OCI-M1 (cell line): ENCODE data around the gene FUT6.

Experiments
- DNase-seq: peaks from one replicate; lab custom pipeline; 2025; lab: John Stamatoyannopoulos, UW

Gene FUT6

DNA sequence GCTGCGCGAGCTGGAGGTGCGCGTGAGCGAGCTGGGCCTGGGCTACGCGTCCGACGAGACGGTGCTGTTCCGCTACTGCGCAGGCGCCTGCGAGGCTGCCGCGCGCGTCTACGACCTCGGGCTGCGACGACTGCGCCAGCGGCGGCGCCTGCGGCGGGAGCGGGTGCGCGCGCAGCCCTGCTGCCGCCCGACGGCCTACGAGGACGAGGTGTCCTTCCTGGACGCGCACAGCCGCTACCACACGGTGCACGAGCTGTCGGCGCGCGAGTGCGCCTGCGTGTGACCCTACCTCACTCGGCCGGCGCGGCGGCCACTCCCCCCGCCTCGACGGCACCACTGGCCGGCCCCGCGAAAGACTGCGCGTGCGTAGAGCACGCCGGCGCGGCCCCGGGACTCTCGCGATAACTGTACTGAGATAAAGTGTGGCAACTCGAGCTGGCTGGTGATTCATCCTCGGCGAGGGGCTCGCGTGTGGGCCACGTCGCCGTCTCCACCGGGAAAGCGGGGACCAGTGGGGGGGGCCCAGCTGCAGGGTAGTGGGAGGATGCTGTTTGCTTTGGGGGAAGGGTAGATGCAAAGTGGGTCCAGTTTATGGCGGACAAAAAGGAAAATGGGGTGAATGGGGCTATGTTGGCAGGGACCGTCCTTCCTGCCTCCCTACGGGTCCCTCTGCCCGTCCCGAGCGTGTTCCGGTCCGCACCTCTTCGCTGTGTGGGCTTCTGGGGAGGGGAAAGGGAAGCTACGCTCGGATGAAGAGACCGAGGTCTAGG is 11.4 kb downstream of the FUT6 start:
- peak; percentile 94 for DNase-seq

DNA sequence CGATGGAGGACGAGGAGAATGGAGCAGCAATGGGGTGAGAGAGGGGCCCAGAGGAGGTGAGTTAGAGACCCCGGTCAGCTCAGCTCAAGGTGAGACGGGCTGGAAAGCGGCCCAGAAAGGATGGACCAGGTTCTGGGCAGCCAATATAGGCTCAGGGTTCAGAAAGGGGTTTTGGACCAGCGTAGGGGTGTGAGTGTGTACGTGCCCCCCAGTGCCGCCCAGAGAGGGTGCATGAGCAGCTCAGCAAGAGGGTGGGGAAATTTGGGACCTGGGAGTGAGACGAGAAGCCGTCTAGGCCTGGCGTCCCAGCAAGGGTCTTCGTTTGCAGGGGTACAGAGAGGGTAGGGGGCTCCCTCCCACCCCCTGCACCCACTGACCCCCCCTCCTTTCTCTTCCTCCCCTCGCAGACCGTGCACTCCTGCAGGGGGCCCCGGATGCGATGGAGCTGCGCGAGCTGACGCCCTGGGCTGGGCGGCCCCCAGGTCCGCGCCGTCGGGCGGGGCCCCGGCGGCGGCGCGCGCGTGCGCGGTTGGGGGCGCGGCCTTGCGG is 12.1 kb downstream of the FUT6 start:
- DNase-seq: no peak

DNA sequence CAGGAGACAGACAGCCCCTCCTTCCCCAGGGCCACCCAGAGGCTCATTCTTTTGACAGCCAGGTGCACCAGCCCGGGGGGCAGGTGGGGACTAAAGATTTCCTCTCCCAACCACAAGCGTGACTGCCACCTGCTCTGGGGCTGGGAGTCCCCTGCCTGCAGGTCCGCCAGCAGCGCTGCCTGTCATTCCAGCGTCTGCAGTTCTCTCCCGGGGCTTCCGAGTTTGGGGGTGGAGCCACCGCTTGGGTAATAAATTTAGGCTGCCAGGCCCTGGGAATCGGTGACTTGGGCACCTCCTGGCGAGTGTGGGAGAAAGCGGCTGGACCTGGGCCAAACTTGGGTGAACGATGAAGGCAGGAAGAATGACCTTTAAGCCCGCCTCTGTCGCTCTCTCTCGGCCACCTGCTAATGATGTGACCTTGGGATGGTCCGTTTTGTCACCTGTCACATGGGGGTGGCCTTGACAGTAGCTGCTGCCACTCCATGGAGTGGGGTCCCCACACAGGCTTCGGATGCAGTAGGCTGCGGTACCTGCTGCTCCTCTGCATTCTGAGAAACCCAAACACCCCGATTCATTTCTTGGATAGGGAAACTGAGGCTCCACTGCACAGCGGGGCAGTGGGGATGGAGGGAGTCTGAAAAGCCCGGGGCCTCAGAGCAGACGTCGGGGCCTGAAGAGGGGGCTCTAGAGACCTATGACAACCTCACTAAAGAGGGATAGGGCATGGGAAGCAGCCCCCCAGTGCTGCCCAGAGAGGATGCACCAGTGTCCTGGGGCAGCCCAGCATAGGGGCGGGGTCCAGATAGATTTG is 12.8 kb downstream of the FUT6 start:
- DNase-seq: peak; percentile 63

DNA sequence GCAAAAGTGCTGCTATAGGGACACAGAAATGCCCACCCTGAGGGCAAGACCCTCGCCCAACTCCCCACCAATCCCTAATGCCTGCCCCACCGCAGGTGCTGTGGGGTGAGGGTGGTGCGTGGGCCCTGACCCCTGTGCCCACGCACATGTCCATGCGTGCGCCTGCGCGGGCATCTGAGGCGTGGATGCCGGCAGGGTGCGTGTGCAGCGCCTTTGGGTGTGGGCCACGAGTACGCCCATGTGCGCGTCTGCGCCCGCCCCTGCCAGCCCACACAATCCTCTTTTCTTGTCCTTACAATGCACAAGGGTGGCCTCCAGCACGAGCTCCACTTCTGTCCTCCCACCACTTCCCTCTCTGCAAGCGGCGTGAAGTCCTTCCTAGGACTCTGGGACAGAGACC is 14.3 kb downstream of the FUT6 start:
- no peak for DNase-seq

DNA sequence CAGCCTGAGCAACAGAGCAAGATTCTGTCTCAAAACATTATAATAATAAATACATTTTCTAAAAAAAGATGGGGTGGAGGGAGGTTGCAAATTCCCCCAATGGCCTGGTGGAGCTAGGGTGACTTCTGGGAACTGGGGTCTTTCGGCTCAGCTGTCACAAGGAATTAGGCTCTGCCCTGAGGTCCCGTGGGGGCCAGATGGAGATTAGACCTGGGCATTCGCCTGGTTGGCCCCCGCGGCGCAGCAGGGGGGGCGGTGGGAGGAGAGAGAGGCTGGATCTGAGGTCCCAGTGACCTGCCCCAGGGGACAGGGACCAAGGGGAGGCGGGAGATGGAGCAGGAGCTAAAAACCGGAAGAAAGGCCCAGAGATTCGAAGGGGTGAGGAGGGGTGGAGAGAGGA is 14.8 kb downstream of the FUT6 start:
- DNase-seq: no peak

DNA sequence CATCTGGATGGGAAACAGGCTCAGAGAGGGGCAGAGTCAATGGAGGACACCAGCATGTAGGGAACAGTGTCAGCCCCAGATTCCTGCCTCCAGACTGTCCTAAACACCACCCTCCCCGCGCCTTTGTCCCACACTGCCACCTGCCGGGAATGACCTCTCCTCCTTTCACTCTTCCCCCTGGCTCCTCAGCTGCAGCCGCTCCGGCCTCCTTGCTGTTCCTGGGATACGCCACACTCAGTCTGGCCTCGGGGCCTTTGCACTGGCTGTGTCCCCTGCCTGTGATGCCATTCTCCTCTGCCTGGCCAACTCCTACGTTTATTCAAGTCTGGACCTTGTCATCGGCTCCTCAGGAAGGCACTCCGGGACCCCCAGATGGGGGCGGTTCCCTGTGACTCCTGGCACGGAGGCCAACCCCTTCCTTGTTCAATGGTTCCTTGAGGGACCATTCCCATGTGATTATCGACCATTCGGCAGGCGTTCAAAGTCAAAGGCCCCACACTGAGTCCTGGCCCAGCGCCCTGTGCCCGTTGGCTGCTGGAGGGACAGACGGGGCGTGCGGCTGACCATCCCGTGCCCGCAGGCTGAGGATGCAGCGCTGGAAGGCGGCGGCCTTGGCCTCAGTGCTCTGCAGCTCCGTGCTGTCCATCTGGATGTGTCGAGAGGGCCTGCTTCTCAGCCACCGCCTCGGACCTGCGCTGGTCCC is 15.8 kb downstream of the FUT6 start:
- DNase-seq: peak; percentile 10

DNA sequence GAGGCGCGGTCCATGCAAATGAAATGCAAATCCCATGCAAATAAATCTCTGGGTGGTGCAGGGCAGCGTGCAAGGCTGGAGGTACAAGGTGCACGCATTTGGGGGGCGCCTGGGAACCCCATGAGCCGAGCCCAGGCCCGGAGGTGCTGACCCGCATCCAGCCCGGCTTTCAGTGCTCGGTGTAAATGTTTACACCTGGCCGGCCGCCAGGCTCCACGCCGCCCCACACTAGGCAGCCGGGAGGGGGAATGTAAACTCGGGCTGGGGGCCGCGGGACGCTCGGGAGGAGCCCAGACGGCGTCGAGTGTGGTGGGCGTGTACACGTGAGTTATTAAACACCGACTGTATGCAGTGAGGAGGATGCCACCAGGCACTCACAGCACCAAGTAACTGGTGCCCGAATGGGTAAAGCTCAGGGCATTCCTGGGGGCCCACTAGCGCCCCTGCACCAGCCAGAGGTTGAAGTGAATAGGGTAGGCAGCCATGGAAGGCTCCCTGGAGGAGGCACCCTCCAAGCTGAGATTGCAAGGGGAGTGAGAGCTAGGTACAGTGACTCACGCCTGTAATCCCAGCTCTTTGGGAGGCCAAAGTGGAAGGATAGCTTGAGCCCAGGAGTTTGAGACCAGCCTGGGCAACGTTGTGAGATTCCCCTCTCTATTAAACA is 17.2 kb downstream of the FUT6 start:
- no peak for DNase-seq

DNA sequence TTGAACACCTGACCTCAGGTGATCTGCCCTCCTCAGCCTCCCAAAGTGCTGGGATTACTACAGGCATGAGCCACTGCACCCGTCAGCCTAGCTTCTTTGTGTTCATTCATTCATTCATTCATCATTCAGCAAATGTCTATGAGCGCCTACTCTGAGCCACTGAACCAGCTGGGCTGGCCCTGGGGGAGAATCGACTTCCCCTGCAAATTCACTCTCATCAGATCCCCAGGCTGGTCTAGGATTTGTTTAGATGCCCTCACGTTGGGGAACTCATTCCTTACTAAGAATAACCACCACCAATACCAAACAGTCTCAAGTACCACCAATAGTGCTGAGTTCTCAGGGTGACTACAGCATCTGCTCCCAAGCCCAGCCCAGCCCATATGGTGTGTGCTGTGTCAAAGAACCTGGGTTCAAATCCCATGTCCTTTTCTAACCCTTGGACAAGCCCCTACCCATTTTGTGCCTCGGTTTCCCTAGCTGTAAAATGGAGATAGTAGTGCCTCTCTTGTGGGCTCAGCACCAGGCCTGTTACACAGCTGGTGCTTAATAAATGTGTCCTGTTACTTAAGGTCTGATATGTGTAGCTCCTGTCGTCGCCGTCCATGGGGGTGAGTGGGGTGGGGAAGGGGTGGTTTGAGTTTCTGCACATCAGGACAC is 17.9 kb downstream of the FUT6 start:
- no peak for DNase-seq

DNA sequence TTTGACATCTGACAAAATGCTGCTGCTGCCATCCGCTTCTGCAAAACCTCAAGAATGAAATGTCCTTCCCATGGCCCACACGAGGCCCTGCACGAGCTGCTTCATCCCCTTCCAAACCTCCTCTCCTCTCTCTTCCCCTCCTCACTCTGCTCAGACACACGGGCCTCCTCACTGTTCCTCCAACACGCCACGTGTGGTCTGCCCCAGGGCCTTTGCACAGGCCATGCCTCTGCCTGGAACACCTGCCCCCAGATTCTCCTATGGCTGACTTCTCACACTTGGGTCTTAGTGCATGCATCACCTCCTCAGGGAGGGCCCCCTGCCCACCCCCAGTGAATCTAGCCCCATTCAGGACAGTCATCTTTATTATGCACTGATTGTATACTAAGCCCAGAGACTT is 18.7 kb downstream of the FUT6 start:
- DNase-seq: no peak

DNA sequence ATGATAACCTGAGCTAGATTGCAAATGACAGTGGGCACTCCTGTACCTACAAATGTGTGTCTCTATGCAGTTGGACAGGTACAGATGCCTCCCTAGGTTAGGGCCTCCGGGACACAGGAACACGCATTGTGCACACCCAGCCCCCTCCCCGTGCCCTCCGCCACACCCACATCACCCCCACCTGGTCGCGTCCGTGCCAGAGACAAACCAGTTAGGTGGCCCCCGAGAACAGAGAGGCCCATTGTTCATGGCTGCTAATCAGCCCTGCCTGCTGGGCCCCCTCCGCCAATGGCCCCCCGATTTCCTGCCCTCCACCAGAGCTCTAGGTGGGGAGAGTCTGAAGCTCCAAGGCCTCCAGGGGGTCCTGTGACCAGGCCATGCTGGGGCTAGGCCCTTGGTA is 20.9 kb downstream of the FUT6 start:
- no peak for DNase-seq

DNA sequence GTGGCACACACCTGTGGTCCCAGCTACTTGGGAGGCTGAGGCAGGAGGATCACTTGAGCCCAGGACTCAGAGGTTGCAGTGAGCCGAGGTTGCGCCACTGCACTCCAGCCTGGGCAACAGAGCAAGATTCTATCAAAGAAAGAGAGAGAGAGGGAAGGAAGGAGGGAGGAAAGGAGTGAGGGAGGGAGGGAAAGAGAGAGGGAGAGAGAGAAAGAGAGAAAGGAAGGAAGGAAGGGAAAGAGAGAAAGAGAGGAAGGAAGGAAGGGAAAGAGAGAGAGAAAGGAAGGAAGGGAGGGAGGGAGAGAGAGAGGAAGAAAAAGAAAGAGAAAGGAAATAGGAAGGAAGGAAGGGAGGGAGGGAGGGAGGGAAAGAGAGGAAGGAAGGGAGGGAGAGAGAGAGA is 22.3 kb downstream of the FUT6 start:
- DNase-seq: no peak

DNA sequence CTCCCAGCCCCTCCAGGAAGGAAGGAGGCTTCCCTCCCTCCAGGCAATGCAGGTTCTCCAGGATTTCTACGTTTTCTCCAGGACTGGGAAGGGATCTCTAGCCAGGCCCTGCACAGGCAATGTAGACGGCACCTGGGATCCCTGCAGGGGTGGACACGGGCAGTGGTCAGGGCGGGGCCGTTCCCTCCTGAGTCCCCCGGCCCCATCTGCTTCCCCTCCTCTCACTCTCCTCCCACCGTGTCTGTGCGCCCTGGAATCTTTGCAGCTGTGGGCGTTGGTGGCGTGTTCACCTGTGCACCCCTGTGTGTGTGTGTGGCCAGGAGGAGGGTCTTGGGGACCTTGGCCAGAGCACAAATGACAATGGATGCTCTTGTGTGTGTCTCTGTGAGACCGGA is 24.7 kb downstream of the FUT6 start:
- no peak for DNase-seq

DNA sequence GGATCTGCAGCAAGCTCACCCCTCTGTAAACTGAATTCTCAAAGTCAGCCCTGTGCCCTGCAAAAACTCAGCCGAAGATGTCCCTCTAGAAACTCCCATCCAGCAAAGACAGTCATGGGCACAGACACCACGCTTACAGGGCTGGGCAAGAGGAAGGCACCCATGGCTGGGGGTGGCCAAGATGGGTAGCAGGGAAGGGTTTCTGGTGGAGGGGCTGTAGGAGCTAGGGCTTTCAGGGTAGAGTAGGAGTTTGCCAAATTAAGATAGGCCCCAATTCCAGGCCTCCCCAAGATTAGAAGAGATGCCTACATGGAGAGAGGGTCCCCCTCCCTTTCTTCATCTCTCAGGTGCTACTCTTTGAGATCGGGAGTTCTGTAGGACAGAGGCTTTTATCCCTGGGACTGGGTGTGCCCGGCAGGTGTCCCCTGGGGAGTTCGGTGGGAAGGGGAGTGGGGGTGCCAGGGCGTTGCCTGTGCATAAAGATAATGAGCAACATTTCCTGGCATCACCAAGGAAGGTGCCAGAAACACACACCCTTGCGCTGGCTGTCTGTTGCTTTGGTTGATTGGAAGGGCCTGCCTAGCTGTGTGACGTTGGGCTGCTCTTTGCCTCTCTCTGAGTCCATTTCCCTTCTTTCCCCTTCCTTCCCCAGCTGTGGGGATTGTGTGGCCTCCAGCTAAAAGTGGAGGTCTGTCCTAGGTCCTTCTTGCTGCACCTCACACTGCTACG is 25.2 kb downstream of the FUT6 start:
- no peak for DNase-seq

DNA sequence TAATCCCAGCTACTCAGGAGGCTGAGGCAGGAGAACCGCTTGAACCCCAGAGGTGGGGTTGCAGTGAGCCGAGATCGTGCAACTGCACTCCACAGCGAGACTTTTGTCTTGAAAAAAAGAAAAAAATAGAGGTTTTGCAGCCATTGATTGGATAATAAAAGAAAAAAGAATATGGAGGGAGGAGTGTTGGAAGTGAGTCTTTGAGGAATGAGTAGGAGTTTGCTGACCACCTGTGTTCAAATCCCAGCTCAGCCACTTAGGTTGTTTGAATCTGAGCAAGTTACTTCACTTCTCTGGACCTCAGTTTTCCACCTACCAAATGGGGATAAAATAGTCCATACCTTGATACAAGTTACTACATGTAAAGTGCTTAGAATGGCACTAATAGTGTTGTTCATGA is 28.4 kb downstream of the FUT6 start:
- no peak for DNase-seq

DNA sequence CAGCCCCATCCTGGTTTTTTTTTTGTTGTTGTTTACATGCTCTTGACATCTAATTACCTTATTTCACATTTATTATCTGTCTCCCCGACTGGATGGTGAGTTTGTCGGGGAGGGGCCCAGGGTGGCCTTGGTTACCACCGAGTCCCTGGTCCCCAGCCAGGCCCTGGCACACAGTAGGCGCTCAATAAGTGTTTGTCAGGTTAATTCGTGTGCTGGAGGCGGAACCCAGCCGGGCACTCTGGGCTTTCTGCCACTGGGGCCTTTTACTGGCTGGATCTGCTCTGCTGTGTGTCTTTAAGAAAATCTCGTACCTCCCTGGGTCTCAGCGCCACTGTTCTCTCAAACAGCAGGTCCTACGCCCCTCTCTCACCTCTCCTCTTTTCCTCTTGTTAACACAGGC is 30.0 kb downstream of the FUT6 start:
- no peak for DNase-seq

DNA sequence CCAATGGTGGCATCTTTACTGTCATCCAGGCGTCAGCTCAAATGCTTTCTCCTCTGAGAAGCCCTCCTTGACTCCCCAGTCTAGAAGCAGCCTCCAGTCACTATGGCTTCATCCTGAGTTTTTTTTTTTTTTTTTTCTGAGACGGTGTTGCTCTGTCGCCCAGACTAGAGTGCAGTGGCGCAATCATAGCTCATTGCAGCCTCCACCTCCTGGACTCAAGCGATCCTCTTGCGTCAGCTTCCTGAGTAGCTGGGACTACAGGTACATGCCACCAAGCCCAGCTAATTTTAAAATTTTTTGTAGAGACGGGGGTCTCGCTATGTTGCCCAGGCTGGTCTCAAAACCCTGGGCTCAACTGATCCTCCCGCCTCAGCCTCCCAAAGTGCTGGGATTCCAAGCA is 30.4 kb downstream of the FUT6 start:
- no peak for DNase-seq

DNA sequence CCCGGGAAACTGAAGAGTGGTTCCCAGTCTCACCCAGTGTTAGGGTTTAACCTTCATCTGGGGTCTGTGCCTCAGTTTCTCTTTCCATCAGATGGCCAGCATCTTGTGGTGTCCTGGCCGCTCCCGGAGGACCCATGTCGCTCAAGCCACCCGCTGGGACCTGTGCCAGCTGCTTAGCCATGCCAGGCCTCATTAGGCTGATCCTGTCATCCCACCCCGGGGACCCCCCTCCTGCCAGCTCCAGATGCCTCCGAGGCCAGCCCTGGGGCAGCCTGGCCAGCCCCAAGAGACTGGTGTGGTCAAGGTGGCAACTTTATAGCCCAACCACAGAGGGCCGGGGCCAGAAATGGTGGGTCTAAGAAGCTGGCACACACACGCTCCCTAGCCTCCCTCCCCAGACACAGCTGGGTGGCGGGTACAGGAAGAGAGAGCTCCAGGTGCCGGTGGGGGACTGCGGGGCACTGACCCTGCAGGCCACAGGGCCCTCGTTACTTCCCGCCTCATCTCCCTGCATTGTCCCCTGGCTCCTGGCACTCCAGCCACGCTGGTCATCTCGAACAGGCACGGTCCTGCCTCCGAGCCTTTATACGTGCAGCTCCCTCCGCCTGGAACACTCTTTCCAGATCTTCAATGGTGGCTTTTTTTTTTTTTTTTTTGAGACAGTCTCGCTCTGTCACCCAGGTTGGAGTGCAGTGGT is 31.2 kb downstream of the FUT6 start:
- DNase-seq: no peak

DNA sequence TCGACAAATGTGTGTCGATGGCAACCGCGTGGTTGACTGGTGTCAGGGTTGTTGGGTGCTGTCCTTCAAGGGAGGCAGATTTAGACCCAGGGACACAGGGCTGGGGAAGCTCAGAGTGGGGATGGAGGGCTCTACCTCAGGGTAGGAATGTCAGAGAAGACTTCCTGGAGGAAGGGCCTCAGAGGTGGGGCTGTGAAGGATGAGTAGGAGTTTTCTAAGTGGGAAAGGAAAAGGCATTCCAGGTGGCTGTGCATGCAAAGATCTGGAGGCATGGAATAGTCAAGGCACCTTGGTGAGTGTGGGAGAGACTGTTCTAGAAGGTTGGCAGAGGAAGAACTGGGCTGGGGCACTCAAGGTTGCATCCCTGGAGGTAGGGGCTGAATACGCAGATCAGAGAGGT is 32.6 kb downstream of the FUT6 start:
- DNase-seq: no peak

DNA sequence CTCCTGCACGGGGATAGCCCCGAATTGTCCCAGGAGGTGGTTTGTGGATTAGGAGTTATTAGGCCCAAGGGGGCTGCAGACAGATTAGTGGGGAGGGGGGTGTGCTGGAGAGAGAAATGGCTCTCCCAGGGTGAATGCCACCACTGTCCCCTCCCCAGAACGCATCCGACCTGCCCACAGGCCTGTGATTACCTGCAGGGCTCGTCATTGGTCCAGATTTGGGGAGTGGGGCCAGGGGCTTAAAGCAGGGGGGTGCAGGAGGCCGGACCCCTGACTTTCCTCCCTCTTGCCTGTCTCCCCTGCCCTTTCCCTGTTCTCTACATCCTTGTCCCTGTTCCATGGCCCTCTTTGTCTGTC is 33.4 kb downstream of the FUT6 start:
- DNase-seq: no peak

DNA sequence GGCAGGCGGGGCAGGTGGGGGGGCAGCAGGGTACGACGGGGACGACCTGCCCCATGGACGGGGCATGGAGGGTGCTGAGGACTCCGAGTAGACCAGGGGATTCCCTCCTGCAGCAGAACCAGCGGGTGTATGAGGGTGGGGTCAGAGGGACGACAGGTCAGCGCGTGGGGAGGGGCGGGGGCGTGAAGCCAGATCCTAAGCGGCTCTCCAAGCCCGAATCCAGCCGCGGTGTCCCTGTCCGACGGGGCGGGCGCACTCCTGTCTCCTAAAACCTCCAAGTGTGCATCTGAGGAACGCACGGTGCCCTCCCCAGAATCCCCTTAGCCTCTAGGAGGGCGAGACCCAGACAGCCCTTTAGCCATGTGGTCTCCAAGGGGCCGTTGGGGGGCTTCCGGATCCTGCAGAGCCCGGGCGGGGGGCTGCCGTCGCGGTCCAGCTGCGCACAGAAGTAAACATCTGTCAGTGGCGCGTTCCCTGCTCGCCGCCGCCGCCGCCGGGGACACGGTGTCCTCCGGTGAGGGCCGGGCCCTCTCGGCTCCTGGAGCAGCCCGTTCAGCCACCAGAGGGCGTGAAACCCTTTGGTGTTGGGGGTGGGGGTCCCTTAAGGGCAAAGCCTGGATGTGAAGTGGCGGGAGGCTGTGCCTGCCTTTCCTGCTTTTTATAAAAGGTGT is 33.9 kb downstream of the FUT6 start:
- peak; percentile 63 for DNase-seq
